Activated B cell treated with CpG ODN at 0.5 μM for 24 hours (primary cell): Measurements from ENCODE around the gene GPATCH2L. TPM values are rescaled to one million over a fixed set of nuclear protein-coding genes. Genes with fewer than 3 reads are reported as not detected.

Source experiments
- ATAC-seq: fragments of 200-7000 bp; cut with Tn5 transposase; one replicate; pipeline ENCODE4 v1.10.0; 2021; ENCODE audit warnings: low read depth, mild to moderate bottlenecking, moderate library complexity
- CTCF ChIA-PET: fragments of 350-600 bp; sonication (Branson Sonifier 250); formaldehyde crosslinking; loops from one replicate; lab custom pipeline; 2021; ENCODE audit warnings: antibody characterized with exemption; lab: Charles Lee
- POLR2A ChIA-PET: fragments of 350-600 bp; sonication (Branson Sonifier 250); formaldehyde crosslinking; loops from one replicate; lab custom pipeline; 2021; ENCODE audit warnings: antibody characterized with exemption; lab: Charles Lee
- DNase-seq: peaks from one replicate; pipeline ENCODE4 v3.0.0; 2022
- H3K27ac Mint-ChIP-seq: one replicate; pipeline ENCODE4 v1.8.0; 2020; ENCODE audit warnings: mixed read lengths
- H3K27me3 Mint-ChIP-seq: one replicate; pipeline ENCODE4 v1.8.0; 2021; ENCODE audit warnings: mixed read lengths
- H3K36me3 Mint-ChIP-seq: one replicate; pipeline ENCODE4 v1.8.0; 2021; ENCODE audit warnings: low read depth, mixed read lengths
- H3K4me1 Mint-ChIP-seq: one replicate; pipeline ENCODE4 v1.8.0; 2021; ENCODE audit warnings: mixed read lengths
- H3K4me3 Mint-ChIP-seq: one replicate; pipeline ENCODE4 v1.8.0; 2020; ENCODE audit warnings: mild to moderate bottlenecking, mixed read lengths
- H3K9me3 Mint-ChIP-seq: one replicate; pipeline ENCODE4 v1.8.0; 2020; ENCODE audit warnings: mixed read lengths
- intact Hi-C: fragments of 100-400 bp; cut with micrococcal nuclease; formaldehyde crosslinking; loops from one replicate; pipeline ENCODE4 v1.15.1; 2024
- total RNA-seq: library from RNA; stranded (reverse); gene quantifications from 2 replicates; pipeline ENCODE4 v1.2.3, GENCODE V29; 2022
- TF ChIP-seq, protein P1 (sequence below): fragments of 200-600 bp; IDR thresholded peaks from one replicate; pipeline ENCODE4 v1.8.0; 2022; ENCODE audit warnings: antibody characterized with exemption, mild to moderate bottlenecking

Gene GPATCH2L
- total RNA-seq, 1 donor from 2014 or later = 82.3 TPM

DNA sequence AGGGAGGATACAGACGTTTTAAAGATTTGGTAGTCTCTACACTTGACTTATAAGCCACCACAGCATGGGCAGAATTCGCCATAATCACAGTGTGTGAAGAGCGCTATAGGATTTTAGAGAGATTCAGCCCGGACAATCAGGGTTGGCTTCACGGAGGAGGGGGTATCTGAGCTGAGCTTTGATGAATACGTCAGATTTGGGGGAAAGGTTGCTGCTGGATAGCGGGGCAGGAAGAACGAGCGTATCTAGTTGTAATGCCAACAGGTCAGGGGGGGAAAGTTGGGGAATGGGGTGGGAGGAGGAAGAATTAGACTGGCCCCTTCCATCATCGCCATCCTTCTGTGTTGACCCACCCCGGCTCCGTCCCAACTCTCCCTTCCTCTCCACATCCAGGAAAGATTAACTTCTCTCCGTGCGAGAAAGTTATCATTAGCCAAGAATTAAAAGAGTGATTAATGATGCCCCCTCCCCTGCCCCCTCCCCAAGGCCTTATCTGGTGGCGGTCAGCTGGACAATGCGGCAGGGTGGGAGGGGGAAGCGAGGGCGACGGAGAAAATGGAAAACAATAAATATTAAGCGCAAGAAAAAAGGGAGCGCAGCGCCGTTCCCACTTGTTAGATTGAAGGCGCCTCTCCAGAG, 13.5 kb upstream of the GPATCH2L start:
- no peak overlapping the region for H3K4me3 Mint-ChIP-seq
- CTCF ChIA-PET = no interaction called here

DNA sequence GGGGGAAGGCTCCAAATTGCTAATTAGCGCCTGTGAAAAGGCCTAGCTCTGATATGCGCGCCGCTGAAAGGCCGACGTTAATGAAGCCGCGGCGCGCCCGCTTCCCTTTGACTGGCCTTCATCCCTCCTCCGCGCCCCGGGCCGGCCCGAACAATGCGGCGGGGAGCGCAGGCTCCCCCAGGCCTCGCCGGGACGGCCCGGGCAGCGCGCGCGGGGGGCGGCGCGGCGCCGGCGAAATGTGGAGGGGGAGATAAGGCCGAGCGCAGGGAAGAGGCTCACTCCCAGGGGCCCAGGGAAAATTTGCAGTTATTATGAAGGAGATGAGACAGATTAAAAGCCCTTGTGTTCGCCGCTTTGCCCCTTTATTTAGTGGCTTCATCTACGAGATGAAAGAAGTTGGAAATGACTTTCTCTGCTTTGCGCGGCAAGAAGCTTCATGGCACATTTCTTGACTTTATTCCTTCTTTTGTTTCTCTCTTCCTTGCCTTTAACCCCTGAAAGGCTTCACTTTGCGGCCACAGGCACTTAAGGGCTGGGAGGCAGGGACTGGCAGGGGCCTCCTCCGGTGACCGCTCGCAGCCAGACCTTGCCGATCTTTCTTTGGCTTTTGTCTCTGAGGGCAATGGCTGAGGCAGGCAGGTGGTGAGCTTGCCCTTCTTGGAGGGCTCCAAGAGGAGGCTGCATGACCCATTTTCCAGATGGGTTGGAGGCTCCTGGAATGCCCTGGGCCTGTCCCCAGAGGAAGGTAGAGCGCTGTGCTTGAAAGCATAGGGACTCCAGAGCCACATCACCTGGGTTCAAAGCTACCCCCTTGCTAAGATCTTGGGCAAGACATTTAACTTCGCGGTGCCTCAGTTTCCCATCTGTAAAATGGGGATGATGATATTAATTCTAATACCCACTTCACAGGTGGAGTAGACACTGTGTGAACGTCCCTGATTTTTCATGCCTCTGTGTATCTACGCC, 12.7 kb upstream of the GPATCH2L start:
- Mint-ChIP-seq H3K36me3 (no peaks in the 10 kb centered on the region), H3K27ac (no peak overlapping the region), H3K9me3 (peaks cover 12% of the 10 kb centered on the region), H3K27me3 (peaks cover 59% of the 10 kb centered on the region), H3K4me1 (peaks cover 7% of the 10 kb centered on the region), H3K4me3 (no peak overlapping the region)
- DNase-seq = no peak
- TF ChIP-seq, protein P1, sequence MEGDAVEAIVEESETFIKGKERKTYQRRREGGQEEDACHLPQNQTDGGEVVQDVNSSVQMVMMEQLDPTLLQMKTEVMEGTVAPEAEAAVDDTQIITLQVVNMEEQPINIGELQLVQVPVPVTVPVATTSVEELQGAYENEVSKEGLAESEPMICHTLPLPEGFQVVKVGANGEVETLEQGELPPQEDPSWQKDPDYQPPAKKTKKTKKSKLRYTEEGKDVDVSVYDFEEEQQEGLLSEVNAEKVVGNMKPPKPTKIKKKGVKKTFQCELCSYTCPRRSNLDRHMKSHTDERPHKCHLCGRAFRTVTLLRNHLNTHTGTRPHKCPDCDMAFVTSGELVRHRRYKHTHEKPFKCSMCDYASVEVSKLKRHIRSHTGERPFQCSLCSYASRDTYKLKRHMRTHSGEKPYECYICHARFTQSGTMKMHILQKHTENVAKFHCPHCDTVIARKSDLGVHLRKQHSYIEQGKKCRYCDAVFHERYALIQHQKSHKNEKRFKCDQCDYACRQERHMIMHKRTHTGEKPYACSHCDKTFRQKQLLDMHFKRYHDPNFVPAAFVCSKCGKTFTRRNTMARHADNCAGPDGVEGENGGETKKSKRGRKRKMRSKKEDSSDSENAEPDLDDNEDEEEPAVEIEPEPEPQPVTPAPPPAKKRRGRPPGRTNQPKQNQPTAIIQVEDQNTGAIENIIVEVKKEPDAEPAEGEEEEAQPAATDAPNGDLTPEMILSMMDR = no peak
- intact Hi-C loops = no loop called here
- CTCF ChIA-PET = no interaction called here
- POLR2A ChIA-PET = no interaction called here
- no peak for ATAC-seq

More for the DNA sequence above, 13.5 kb upstream of the GPATCH2L start:
- POLR2A ChIA-PET = interaction anchor here (0.7 kb wide), 1 partner anchor 347 kb away, joined by 7 read pairs; no protein-coding TSS in a partner anchor
- Mint-ChIP-seq H3K9me3 (peaks cover 10% of the 10 kb centered on the region), H3K4me1 (peaks cover 7% of the 10 kb centered on the region), H3K27me3 (peaks cover 65% of the 10 kb centered on the region), H3K27ac (no peak overlapping the region), H3K36me3 (no peaks in the 10 kb centered on the region)
- ATAC-seq (no peak), DNase-seq (no peak)
- TF ChIP-seq, protein P1 = no peak
- intact Hi-C loops = no loop called here

DNA sequence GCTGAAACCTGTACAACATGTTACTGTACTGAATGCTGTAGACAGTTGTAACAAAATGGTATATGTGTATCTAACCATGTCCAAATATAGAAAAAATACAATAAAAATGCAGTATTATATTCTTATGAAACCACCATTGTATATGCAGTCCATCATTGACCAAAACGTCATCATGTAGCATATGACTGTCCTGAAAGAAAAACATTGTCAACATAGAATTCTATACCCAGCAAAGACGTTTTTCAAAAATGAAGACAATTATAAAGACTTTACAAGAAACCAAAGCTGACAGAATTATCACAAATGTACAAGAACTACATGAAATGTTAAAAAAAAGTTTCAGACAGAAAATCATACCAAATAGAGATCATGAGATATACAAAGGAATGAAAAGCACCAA, 8.1 kb upstream of the GPATCH2L start:
- intact Hi-C loops = no loop called here
- Mint-ChIP-seq H3K27ac (no peak overlapping the region), H3K9me3 (peaks cover 14% of the 10 kb centered on the region), H3K4me1 (peaks cover 4% of the 10 kb centered on the region), H3K27me3 (peaks cover 39% of the 10 kb centered on the region), H3K4me3 (no peak overlapping the region), H3K36me3 (no peaks in the 10 kb centered on the region)
- ATAC-seq (no peak), DNase-seq (no peak)
- TF ChIP-seq, protein P1 = no peak
- ChIA-PET POLR2A (no interaction called here), CTCF (no interaction called here)

DNA sequence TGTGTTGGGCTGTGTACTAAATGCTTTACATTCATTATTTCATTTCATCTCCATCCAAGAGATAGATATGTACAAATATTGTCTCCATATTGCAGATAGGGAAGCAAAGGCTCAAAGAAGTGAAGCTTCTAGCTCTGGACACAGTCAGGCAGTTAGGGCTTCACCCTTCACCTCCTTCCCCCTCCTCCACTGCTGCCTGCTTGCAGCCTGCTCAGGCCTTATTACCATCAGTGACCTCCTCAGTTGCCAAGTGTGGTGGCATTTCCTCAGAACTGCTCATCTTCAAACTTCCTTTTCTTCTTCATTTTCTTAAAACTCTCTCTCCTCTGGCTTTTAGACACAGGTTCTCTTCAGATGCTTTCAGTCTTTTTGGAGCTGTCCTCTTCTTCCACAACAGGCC, 4.7 kb upstream of the GPATCH2L start:
- peaks cover 21% of the 10 kb centered on the region for H3K9me3 Mint-ChIP-seq
- peaks cover 6% of the 10 kb centered on the region for H3K36me3 Mint-ChIP-seq
- ChIA-PET CTCF (no interaction called here), POLR2A (no interaction called here)
- no peak overlapping the region for H3K27ac Mint-ChIP-seq
- DNase-seq = no peak
- ATAC-seq = no peak
- peaks cover 18% of the 10 kb centered on the region for H3K27me3 Mint-ChIP-seq
- no peak overlapping the region for H3K4me3 Mint-ChIP-seq
- H3K4me1 Mint-ChIP-seq = peaks cover 9% of the 10 kb centered on the region
- TF ChIP-seq, protein P1 = no peak
- intact Hi-C loops = no loop called here

DNA sequence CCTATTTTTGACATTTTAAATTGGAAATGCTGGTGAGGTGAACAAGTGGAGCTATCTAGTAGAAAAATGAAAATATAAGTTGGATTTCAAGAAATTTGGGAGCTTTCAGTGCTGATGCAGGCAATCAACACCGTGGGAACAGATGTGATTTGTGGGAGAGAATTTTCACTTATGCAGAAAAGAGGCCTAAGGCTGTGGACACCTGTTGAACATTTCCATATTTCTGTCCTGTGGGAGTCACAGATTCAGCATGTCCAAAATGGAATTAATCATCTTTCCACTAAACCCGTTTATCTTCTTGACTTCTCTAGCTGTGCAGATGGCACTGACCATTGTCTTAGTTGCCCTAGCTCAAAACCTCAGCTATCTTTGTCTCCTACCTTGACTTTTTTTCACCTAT, 2.5 kb upstream of the GPATCH2L start:
- intact Hi-C loops = no loop called here
- no peak overlapping the region for H3K27ac Mint-ChIP-seq
- TF ChIP-seq, protein P1 = no peak
- DNase-seq (no peak), ATAC-seq (no peak)
- H3K36me3 Mint-ChIP-seq = peaks cover 18% of the 10 kb centered on the region
- peaks cover 30% of the 10 kb centered on the region for H3K4me1 Mint-ChIP-seq
- H3K9me3 Mint-ChIP-seq = peaks cover 13% of the 10 kb centered on the region
- peaks cover 12% of the 10 kb centered on the region for H3K27me3 Mint-ChIP-seq
- CTCF ChIA-PET = no interaction called here
- no peak overlapping the region for H3K4me3 Mint-ChIP-seq
- POLR2A ChIA-PET = no interaction called here
